Measurements from ENCODE around the gene MORC2.

Gene MORC2

DNA sequence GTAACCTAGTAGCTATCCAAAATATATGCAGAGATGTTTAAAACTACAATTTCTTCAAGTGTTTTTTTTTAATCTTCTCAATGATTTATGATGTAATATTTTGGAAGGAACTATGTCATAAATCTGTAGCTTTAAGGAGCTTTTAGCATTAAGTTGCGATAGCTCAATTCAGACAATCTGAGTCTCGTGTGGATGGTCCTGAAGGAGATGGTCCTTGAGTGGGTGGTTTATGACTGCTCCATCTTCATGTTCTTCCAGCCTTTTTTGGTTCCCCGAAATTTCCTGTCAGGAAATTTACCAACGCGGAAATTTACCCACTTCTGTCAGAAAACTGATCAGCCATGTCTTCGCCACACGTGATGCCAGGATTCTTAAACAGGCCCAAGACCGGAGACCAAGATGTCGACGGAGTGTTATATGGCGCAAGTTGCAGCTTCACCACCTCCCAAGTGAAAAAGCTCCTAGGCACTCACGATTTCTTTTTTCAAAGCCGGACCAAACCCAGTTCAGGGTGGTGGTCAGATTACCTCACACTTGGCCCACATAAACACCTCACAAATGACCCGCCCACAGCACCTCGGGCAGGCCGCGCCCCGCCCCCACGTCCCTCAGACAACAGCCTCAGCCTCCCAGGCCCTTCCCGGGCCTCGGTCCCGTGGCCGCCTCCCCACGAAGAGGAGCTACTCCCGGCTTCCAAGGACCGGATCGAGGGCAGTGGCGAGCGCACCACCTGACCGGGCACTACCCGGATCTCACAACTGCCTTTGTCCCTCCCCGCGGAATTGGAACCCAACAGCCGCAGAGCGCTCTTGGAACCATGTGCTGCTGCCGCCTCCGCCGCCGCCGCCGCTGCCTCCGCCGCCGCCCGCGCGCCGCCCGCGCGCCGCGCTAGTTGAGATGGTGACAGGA is at the start of gene MORC2:
MORC2 (minus strand) TSS at position 760 of the 909 bp plus-strand sequence. CDS start 885 bp downstream, outside the sequence.
- no peak for DNase-seq (ENCODE audit: extremely low spot score)
- CTCF ChIA-PET: interaction anchor here (1.7 kb wide), 1 partner anchor 114 kb away, joined by 6 read pairs; no protein-coding TSS in a partner anchor
- POLR2A ChIA-PET: interaction anchor here (1.0 to 3.4 kb wide), 24 partner anchors 10 to 378 kb away, joined by 3 to 47 read pairs (median 5); partner anchors contain the start of genes PATZ1, SELENOM and SMTN
- TF ChIP-seq ELF4 (IDR thresholded peaks at IDR 0.05) (no peak), L3MBTL2 (conservative IDR thresholded peaks at IDR 0.05) (peak; percentile 92)

DNA sequence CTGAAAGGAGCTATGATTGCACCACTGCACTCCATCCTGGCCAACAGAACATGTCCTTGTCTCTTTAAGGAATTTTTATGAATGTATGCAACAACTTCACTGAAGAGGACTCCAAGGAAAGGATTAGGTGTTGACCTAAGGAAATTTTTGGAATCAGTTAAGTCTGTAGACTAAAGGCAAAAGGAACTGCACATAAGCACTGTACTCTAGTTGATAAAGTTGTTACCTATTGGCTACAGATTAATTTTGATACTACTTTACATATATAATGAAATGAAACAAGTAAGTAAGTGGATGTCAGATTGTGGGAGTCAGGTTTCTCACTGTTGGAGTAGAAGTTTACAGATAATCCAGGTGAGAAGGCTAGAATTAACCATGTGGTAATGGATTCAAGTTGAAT is 37.0 kb upstream of the MORC2 start:
- CTCF ChIA-PET: no interaction called here
- TF ChIP-seq L3MBTL2 (conservative IDR thresholded peaks at IDR 0.05) (no peak), CTBP1 (IDR thresholded peaks at IDR 0.05; ENCODE audit: borderline replicate concordance) (no peak), SUZ12 (IDR thresholded peaks at IDR 0.05) (no peak), FOXK2 (IDR thresholded peaks at IDR 0.05) (no peak), ELF4 (IDR thresholded peaks at IDR 0.05) (no peak), BHLHE40 (IDR thresholded peaks at IDR 0.05; ENCODE audit: borderline replicate concordance) (no peak), HDGF (IDR thresholded peaks at IDR 0.05; ENCODE audit: borderline replicate concordance) (no peak), ARNT (IDR thresholded peaks at IDR 0.05) (no peak), NFRKB (IDR thresholded peaks at IDR 0.05) (no peak), LEF1 (IDR thresholded peaks at IDR 0.05; ENCODE audit: borderline replicate concordance) (no peak), ZNF384 (IDR thresholded peaks at IDR 0.05) (no peak), FOXA1 (IDR thresholded peaks at IDR 0.05) (no peak), SP1 (IDR thresholded peaks at IDR 0.05) (no peak), FOXM1 (IDR thresholded peaks at IDR 0.05; ENCODE audit: borderline replicate concordance) (no peak), TARDBP (IDR thresholded peaks at IDR 0.05) (no peak)
- TF ChIP-seq, protein P1, sequence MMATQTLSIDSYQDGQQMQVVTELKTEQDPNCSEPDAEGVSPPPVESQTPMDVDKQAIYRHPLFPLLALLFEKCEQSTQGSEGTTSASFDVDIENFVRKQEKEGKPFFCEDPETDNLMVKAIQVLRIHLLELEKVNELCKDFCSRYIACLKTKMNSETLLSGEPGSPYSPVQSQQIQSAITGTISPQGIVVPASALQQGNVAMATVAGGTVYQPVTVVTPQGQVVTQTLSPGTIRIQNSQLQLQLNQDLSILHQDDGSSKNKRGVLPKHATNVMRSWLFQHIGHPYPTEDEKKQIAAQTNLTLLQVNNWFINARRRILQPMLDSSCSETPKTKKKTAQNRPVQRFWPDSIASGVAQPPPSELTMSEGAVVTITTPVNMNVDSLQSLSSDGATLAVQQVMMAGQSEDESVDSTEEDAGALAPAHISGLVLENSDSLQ (IDR thresholded peaks at IDR 0.05): no peak
- no peak for DNase-seq (ENCODE audit: extremely low spot score)
- POLR2A ChIA-PET: no interaction called here

- POLR2A ChIA-PET: no interaction called here
- DNase-seq (ENCODE audit: extremely low spot score): no peak
- CTCF ChIA-PET: no interaction called here
- no peak for TF ChIP-seq SUZ12 (IDR thresholded peaks at IDR 0.05)
- TF ChIP-seq HDGF (IDR thresholded peaks at IDR 0.05; ENCODE audit: borderline replicate concordance): no peak
- TF ChIP-seq FOXA1 (IDR thresholded peaks at IDR 0.05): no peak
- TF ChIP-seq BHLHE40 (IDR thresholded peaks at IDR 0.05; ENCODE audit: borderline replicate concordance): no peak
- TF ChIP-seq NFRKB (IDR thresholded peaks at IDR 0.05): no peak
- no peak for TF ChIP-seq CTBP1 (IDR thresholded peaks at IDR 0.05; ENCODE audit: borderline replicate concordance)
- no peak for TF ChIP-seq ZNF384 (IDR thresholded peaks at IDR 0.05)
- no peak for TF ChIP-seq LEF1 (IDR thresholded peaks at IDR 0.05; ENCODE audit: borderline replicate concordance)
- TF ChIP-seq FOXK2 (IDR thresholded peaks at IDR 0.05): no peak
- TF ChIP-seq FOXM1 (IDR thresholded peaks at IDR 0.05; ENCODE audit: borderline replicate concordance): no peak
- TF ChIP-seq, protein P1 (IDR thresholded peaks at IDR 0.05): no peak
- TF ChIP-seq TARDBP (IDR thresholded peaks at IDR 0.05): no peak
- TF ChIP-seq L3MBTL2 (conservative IDR thresholded peaks at IDR 0.05): no peak
- no peak for TF ChIP-seq SP1 (IDR thresholded peaks at IDR 0.05)
- no peak for TF ChIP-seq ELF4 (IDR thresholded peaks at IDR 0.05)
- no peak for TF ChIP-seq ARNT (IDR thresholded peaks at IDR 0.05)
Measured at GRCh38 chr22:31001124-31001770, 32.7 kb upstream of the MORC2 start.

- no peak for DNase-seq (ENCODE audit: extremely low spot score)
- CTCF ChIA-PET: no interaction called here
- TF ChIP-seq LEF1 (IDR thresholded peaks at IDR 0.05; ENCODE audit: borderline replicate concordance) (no peak), CTBP1 (IDR thresholded peaks at IDR 0.05; ENCODE audit: borderline replicate concordance) (no peak), TARDBP (IDR thresholded peaks at IDR 0.05) (no peak), NFRKB (IDR thresholded peaks at IDR 0.05) (no peak)
- POLR2A ChIA-PET: interaction anchor here (1.0 kb wide), 1 partner anchor 29 kb away, joined by 3 read pairs; the partner anchor contains the start of genes MORC2 and TUG1
Measured at GRCh38 chr22:30998329-30998728, 29.8 kb upstream of the MORC2 start.

DNA sequence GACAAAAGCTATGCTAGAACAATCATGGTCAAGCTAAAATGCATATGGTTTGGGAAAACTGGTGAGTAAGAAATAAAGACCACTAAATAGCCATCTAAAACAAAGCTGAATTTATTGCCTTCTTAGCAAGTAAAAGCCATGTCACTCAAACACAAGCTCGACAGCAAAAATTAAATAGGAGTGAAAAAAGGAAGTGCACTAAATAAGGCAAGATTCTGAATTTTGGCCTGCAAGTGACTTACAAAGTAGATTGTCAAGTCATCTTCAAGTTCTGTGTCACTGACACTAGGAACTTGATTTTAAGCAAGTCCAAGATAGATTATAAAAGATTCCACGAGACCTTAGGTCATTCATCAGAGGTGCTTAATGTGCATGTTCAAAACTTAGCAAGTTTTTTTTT is 27.9 kb upstream of the MORC2 start:
- TF ChIP-seq NFRKB (IDR thresholded peaks at IDR 0.05): no peak
- TF ChIP-seq, protein P1 (IDR thresholded peaks at IDR 0.05): peak; percentile 71
- ChIA-PET CTCF (no interaction called here), POLR2A (no interaction called here)
- DNase-seq (ENCODE audit: extremely low spot score): no peak

- ChIA-PET CTCF (no interaction called here), POLR2A (no interaction called here)
- TF ChIP-seq SUZ12 (IDR thresholded peaks at IDR 0.05) (no peak), FOXM1 (IDR thresholded peaks at IDR 0.05; ENCODE audit: borderline replicate concordance) (no peak), ZNF384 (IDR thresholded peaks at IDR 0.05) (no peak)
- no peak for DNase-seq (ENCODE audit: extremely low spot score)
Measured at GRCh38 chr22:30994960-30995359, 26.4 kb upstream of the MORC2 start.

Measured in HEK293T (cell line).